ENCODE results near the gene CHST6. TPM values are rescaled to one million over a fixed set of nuclear protein-coding genes. Genes with fewer than 3 reads are reported as not detected.

The CHST6 gene
- total and polyA plus RNA-seq, 9 of the 15 experiments (the other 6 are each of a cell fraction or from before 2014, with no cell fraction given) = 0.01 to 0.05 (median 0.02) TPM; not detected in 6

DNA sequence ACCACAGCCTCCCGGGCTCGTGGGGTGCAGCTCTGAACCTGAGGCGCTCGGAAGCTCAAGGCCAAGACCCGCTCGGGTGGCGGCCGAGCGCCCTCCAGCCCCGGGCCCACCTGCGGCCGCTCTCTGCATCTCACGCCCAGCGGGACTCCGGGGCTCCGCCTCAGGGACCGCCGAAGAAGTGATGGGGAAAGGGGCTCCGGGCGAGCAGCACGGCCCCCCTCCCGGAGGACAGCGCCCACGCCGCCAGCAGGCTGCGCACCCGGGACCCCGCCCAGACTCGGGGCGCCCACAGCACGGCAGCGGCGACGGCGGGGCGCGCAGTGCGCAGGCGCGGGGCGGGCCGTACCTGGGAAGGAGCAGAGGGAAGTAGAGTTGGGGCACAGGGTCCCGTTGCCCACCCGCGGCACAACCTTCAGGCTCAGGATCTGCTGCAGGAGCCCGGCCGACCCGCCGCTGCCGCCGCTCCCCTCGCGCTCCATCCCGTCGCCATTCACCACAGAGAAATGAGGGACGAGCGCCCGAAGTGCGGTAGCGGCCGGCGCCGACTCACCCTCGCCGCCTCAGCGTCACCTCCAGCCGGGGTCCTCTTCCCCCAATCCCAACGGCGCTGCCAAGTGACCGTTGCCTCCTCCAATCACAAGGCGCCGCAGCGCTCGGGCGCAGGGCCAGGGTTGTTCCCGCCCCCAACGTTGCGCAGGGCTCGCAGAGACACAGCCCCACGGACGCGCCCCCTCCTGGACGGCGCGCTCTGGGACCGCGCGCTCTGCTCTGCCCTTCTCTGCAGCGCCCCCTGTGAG is 30.9 kb downstream of the CHST6 start, which contains the start of gene TMEM170A (continued):
- TF ChIP-seq XRCC3 (IDR thresholded peaks at IDR 0.05) (no peak), ZNF324 (CRISPR knock-in tag; IDR thresholded peaks at IDR 0.05) (no peak), KLF1 (tag; IDR thresholded peaks at IDR 0.05) (0 out of 2 replicates have a peak, but pooled peaks have one; percentile 43), RBM17 (IDR thresholded peaks at IDR 0.05; ENCODE audit: borderline replicate concordance, low read depth, low read length) (no peak), ZNF282 (CRISPR knock-in tag; IDR thresholded peaks at IDR 0.05) (no peak), GABPB1 (CRISPR knock-in tag; IDR thresholded peaks at IDR 0.05) (no peak; the same call in none of the 2 replicates), MCM2 (IDR thresholded peaks at IDR 0.05; ENCODE audit: low read depth) (no peak), RFX1 (IDR thresholded peaks at IDR 0.05) (peak; percentile 27; the same call in 1 of the 2 replicates), THRAP3 (IDR thresholded peaks at IDR 0.05; ENCODE audit: borderline replicate concordance) (no peak), ZNF668 (CRISPR knock-in tag; IDR thresholded peaks at IDR 0.05) (no peak), ZBED1 (IDR thresholded peaks at IDR 0.05) (no peak), GABPB2 (CRISPR knock-in tag; conservative IDR thresholded peaks at IDR 0.05) (no peak), LEF1 (IDR thresholded peaks at IDR 0.05) (no peak), KAT7 (CRISPR knock-in tag; IDR thresholded peaks at IDR 0.05; ENCODE audit: borderline replicate concordance) (peak; percentile 82; the same call in 1 of the 2 replicates), NFATC3 (IDR thresholded peaks at IDR 0.05) (no peak)
- TF ChIP-seq, protein P1, sequence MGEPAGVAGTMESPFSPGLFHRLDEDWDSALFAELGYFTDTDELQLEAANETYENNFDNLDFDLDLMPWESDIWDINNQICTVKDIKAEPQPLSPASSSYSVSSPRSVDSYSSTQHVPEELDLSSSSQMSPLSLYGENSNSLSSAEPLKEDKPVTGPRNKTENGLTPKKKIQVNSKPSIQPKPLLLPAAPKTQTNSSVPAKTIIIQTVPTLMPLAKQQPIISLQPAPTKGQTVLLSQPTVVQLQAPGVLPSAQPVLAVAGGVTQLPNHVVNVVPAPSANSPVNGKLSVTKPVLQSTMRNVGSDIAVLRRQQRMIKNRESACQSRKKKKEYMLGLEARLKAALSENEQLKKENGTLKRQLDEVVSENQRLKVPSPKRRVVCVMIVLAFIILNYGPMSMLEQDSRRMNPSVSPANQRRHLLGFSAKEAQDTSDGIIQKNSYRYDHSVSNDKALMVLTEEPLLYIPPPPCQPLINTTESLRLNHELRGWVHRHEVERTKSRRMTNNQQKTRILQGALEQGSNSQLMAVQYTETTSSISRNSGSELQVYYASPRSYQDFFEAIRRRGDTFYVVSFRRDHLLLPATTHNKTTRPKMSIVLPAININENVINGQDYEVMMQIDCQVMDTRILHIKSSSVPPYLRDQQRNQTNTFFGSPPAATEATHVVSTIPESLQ (CRISPR knock-in tag; IDR thresholded peaks at IDR 0.05) = no peak
- TF ChIP-seq, protein P2, sequence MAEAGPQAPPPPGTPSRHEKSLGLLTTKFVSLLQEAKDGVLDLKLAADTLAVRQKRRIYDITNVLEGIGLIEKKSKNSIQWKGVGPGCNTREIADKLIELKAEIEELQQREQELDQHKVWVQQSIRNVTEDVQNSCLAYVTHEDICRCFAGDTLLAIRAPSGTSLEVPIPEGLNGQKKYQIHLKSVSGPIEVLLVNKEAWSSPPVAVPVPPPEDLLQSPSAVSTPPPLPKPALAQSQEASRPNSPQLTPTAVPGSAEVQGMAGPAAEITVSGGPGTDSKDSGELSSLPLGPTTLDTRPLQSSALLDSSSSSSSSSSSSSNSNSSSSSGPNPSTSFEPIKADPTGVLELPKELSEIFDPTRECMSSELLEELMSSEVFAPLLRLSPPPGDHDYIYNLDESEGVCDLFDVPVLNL (CRISPR knock-in tag; IDR thresholded peaks at IDR 0.05; ENCODE audit: low read depth) = peak; percentile 85
- TF ChIP-seq, protein P3, sequence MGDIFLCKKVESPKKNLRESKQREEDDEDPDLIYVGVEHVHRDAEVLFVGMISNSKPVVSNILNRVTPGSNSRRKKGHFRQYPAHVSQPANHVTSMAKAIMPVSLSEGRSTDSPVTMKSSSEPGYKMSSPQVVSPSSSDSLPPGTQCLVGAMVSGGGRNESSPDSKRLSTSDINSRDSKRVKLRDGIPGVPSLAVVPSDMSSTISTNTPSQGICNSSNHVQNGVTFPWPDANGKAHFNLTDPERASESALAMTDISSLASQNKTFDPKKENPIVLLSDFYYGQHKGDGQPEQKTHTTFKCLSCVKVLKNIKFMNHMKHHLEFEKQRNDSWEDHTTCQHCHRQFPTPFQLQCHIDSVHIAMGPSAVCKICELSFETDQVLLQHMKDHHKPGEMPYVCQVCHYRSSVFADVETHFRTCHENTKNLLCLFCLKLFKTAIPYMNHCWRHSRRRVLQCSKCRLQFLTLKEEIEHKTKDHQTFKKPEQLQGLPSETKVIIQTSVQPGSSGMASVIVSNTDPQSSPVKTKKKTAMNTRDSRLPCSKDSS (IDR thresholded peaks at IDR 0.05; ENCODE audit: low read depth, partially characterized antibody) = no peak

All from K562 (cell line).